GM19240 (cell line): Measurements from ENCODE around the gene SAFB2.

ENCODE experiments used
- DNase-seq: peaks from one replicate; pipeline ENCODE4 v3.0.0; 2011; ENCODE audit warnings: low spot score; ENCODE audit not compliant: insufficient read length

The SAFB2 gene

DNA sequence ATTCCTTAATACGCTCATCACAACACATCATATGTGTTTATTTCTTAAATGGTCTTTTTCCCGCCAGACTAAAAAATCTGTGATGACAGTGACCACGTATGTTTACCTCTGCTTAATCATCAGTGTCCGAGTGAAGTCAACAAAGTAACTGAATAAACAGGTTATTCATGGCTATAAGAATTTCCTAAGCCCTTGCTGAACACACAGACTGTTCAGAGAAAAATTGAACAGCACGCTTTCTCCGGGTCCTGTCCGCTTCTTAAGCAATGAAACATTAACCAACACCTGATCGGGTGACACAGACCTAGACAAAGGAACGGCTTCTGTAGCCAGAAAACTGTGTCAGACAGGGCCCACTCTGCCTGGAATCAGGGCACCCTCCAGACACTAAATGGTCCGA is 14.3 kb downstream of the SAFB2 start:
- no peak for DNase-seq

DNA sequence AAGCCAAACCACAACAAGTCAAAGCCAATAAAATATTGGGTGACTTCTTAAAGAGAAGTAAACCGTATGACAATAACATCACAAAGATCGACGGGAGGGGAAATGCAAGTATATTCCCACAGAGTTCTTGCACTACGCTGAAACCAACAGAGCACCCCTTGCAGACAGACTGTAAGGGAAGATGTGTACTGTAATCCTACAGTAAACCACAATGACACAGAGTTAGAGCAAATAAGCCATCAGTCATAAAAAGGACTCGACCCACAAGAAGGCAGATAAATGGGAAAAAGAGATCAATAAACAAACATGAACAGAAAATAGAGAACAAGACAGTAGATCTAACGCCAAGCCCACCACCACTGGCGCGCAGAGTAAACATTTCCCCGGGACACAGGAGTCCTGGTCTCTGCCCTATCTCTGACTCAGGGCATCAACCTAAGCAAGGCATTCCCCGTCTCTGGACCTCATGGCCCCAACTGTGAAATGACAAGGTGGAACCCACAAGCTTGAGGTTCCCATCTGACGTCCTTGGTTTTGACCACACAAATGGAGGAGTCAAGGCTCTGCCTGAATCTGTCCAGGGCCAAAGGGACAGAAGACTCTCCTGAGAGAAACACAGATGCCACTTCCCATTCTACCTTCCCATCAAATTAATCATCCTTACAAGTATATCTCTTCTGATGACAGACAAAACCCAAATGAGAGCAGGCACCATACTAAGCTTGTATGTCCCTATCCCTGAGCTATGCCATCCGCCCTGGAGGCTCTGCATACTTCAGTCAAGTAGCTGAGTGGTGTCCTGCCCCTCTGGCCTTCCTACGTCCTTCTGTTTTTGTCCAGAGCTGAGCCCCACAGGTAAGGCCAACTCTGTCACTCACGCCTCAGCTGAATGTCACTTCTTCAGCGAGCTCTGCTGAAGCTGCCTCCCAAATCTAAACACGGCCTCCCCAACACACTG is 15.0 kb downstream of the SAFB2 start:
- DNase-seq = no peak

DNA sequence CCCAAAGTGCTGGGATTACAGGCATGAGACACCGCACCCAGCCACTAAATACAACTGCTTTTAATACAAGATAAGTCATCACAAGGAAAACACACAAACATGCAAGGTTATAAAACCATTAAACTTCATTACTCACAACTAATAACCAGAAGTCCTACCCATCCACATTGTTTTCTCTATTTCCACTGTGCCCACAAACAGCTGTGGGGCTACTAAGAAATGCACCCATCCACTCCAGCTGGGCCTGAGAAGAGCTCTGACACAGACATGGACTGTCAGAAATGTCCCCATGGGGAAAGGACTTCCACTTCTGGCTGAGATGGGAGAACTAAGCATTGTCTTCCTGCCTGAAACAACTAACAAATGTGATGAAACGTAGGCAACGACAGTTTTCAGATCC is 17.2 kb downstream of the SAFB2 start:
- DNase-seq = no peak

DNA sequence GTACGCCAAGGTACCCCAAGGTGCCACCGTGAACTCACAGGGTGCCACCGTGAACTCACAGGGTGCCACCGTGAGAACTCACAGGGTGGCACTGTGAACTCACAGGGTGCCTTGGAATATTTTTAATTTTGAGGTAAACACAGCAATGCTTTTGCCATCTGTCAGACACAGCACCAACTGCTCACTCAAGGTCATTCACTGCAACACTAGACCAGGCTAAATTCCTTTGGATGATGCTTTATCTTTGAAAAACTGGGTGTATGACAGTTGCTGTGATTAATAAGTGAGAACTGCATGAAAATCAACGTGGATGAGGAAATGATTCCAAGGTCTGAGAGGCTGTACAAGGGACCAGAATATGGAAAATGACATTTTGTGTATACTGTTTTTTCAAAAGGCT is 18.9 kb downstream of the SAFB2 start:
- DNase-seq = no peak

DNA sequence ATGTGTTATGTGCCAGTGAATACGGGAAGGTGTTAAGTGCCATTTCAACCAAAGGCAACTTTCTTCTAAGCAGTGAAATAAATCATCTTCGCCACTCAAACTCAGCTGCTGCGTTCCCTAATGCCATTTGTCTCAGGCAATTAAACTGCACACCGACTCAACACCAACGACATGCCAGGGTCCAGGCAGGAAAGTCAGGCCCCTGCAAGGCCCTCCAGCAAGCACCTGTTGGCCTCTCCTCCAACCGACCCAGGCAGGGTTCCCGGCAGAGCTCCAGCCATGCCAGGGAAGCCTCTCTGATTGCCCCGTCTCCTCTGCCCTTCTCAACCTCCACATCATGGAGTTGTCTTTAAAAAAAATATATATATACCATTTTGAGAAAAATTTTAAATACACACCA is 21.8 kb downstream of the SAFB2 start:
- no peak for DNase-seq

GRCh38 chr19:5595745-5596144 is 26.8 kb downstream of the SAFB2 start:
- DNase-seq = no peak

GRCh38 chr19:5595129-5595528 is 27.4 kb downstream of the SAFB2 start:
- DNase-seq = no peak

- no peak for DNase-seq
Measured at GRCh38 chr19:5594521-5594950, 28.0 kb downstream of the SAFB2 start.

GRCh38 chr19:5593343-5594255 is 29.0 kb downstream of the SAFB2 start:
- no peak for DNase-seq

- DNase-seq = no peak
Measured at GRCh38 chr19:5592531-5593342, 29.8 kb downstream of the SAFB2 start.

GRCh38 chr19:5591476-5591875 is 31.1 kb downstream of the SAFB2 start:
- DNase-seq = no peak

DNA sequence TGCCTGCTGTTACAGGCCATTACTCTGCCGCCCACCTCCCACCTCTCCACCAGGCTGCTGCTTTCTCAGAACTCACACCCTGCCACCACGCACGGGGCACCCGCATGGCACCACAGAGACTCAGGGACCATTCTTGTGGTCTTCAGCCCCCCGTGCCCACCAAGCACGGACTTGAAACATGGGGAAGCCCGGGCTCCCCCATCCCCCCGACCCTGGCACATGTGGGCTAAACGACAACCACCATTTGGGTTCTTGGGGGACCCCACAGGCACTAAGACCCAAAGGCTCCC is 31.8 kb downstream of the SAFB2 start:
- DNase-seq = no peak

DNA sequence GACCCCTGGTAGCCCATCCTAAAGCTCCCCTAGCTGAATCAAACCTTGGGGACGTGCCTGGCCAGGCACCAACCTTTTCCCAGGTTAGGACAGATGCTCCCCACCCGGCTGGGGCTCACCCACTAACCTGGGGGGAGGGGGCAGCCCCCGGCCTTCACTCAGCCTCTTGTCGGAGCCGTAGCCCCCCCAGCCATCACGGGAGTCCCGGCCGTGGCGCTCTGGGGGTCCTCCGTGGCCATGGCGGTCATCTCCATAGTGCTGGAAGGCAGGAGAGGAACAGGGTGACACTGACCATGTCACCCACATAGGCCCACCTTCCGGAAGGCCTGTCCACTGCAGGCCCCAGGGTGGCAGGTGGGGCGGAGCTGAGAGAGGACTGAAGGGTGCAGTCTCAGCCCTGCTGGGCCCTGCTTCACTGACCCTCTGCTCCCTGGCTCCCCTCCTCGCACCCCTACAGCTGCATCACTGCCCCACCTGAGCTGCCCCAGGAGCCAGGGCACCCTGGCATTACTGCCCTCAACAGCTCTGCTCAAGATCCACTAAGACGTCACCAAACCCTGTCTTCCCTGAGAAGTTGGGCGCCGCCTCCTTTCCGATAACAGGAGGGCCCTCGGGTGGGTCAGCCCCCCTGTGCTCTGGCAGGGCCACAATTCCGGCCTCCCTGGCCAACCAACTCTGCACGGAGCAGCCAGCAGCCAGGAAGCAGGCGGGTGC is 32.3 kb downstream of the SAFB2 start:
- no peak for DNase-seq

- DNase-seq = no peak
Measured at GRCh38 chr19:5588906-5589676, 33.5 kb downstream of the SAFB2 start.

GRCh38 chr19:5588441-5588840 is 34.1 kb downstream of the SAFB2 start:
- no peak for DNase-seq

DNA sequence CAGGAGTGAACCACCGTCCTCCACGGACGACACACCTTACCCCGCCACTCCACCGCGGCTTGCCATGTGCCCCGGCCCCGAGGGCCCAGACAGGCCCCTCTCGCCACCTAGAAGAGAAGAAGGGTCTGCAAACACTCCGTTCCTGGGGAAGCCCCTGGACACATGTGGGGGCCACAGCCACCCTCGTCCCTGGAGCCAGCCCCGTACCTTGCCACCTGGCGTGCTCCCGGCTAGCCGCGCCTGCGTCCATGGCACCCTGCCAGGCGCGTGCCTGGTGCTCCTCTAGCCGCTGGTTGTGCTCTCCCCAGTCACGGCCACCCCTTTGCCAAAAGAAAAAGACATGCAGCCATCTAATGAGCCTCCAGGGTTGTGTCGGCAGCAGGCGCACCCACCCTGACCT is 34.9 kb downstream of the SAFB2 start:
- no peak for DNase-seq

DNA sequence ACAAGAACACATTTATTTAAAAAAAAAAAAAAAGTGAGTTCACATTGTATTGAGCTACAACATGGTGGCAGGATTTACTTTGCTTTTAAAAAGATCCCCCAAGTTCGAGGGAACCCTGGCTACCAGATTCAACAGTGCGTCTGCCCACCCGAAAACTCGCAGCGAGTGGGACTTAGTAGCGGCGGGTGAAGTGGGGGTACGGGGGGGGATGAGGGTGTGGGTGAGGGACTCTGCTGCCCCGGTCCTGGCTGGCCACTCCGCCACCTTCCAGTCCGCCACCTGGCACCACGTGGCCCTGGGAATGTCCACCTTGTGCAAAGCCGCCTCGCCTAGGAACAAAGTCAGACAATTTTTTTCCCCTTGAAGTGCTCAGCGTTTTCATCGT is 35.5 kb downstream of the SAFB2 start:
- no peak for DNase-seq

- no peak for DNase-seq
Measured at GRCh38 chr19:5586300-5587070, 36.1 kb downstream of the SAFB2 start.
